Adipose tissue (tissue), 3 donors: Measurements from ENCODE around the gene SLC45A1. TPM values are rescaled to one million over a fixed set of nuclear protein-coding genes. Genes with fewer than 3 reads are reported as not detected.

Experiments used
- H3K27ac ChIP-seq: one replicate; pipeline ENCODE4 v1.5.1; 2013; ENCODE audit warnings: low read depth, low read length
- WGBS, 3 donors: extraction: QIAGEN DNeasy Blood & Tissue Kit; methylation state at CpG; one replicate each; pipeline ENCODE4 v1.1.7; 2013; 5-methylcytosine and 5-hydroxymethylcytosine counted together
- polyA plus RNA-seq, 3 donors: library from polyadenylated mRNA; stranded (reverse); fragments of 200-250 nt; gene quantifications; one replicate each; pipeline ENCODE4 v1.2.3, GENCODE V29; 2013
- donor health status: healthy with polysubstance abuse.
- donor health status: Bipolar disorder and iron deficiency.
- donor health status: healthy.

The SLC45A1 gene
- polyA plus RNA-seq, 3 donors: 0.78 to 1.5 (median 1.4) TPM

DNA sequence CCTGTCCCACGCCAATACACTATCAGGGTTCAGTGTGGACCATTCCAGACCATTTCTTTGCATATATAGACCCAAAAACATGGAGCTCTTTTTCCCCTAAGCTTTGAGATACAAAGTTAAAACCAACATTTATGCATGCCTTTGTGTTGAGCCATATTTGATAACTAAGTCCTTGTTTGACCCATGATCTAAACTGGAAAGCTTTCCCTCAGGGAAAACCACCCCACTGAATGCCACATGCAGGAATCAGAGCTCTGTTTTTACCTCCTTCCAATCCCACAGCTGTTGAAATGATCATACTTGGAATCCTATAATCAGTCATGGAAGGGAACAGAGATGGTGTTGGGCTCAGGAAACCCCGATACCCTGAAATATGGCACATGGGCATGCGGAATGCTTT, 14.8 kb upstream of the SLC45A1 start:
- 96 to 99% (median 96%) methylated on average over 3 of the region's 3 CpGs for WGBS, 3 donors
- H3K27ac ChIP-seq: no peak overlapping the region

DNA sequence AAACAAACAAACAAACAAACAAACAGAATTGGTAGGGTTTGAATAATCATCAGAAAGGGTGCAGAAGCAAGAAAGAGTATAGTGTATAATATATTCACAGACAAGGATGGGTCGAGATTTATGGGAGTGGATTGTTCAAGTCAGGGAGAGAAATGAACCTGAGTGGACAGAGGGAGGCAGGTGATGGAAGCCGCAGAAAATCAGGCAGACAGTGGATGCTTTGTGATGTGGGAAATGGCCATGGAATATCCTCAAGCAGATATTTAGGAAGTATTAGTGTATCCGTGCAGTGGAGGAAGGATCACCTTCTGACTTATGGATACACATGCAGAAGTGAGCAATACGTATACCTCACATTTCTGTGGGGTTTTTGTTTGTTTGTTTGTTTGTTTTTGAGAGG, 14.0 kb upstream of the SLC45A1 start:
- WGBS, 3 donors: 91 to 94% (median 91%) methylated on average over 4 of the region's 4 CpGs
- H3K27ac ChIP-seq: no peak overlapping the region

DNA sequence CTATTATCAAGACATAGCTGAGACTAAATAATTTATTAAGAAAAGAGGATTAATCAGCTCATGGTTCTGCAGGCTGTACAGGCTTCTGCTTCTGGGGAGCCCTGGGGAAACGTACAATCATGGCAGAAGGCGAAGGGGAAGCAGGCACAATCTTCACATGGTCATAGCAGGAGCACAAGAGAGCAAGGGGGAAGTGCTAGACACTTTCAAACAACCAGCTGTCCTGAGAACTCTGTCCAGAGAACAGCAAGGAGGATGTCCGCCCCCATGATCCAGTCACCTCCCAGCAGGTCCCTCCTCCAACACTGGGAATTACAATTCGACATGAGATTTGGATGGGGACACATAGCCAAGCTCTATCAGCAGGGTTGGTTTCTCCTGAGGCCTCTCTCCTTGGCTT, 10.3 kb upstream of the SLC45A1 start:
- WGBS, 3 donors: 65 to 81% (median 67%) methylated on average over 4 of the region's 4 CpGs
- no peak overlapping the region for H3K27ac ChIP-seq

DNA sequence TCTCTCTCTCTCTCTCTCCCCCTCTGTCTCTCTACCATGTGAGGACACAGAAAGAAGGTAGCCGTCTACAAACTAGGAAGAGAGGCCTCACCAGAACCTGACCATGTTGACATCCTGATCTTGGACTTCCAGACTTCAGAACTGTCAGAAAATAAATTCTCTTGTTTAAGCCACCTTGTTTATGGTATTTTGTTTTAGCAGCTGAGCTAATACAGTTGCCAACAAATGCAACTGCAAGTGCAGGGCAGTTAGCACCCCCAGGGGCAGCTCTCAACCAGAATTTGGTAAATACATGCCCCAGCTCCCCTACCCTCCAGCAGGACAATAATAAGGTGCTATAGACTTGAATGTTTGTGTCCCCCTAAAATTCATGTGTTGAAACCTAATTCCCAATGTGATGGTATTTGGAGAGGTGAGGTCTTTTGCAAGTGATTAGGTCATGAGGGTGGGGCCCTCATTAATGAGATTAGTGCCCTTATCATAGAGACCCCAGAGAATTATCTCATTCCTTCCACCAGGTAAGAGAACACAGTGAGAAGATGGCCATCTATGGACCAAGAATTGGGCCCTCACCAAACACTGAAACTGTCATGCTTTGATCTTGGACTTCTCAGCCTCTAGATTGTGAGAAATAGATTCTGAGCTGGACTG, 6.7 kb upstream of the SLC45A1 start:
- no peak overlapping the region for H3K27ac ChIP-seq
- WGBS, 3 donors: 76 to 100% (median 87%) methylated on average over 1 of the region's 1 CpG

DNA sequence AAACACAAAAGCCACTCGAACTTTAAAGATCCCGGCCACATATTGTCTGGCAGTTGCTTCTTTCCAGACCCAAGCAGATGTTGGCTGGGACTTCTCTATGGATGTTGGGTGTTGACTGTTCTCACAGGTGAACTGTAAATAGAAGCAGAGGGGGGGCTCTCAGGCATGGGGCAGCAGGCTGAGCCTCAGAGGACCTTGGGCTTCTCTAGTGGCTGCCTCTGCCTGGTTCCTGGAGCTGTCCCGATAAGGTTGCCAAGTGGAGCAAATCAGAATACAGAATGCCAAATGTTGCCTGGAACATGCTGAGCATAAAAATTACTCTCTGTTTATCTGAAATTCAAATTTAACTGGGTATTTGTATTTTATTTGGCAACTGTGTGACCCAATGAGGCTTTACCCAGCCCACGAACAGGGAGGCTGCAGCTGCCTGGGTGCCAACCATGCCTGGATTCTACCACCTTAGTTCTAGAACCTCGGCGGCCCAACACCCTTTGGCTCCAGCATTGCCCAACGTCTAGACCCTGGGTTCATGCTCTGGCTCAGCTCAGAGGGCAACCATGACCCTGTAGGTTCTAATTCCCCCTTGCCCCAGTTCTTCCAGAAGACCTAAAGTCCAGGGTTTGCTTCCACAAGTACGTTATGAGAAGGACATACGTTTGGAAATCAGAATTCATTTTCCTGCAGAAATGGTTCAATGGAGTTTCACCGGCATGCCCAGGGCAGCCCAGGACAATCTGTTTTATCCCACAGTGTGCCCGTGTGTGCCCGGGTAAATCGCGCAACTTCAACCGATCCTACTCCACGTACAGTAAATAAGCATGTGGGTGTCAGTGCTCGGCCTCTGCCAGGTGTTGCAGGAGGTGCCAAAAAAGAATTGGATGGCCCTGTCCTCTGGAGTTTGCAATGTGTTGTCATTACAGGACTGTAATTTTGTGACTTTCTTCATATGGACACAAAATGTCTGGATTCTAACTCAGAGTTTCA, 5.4 kb upstream of the SLC45A1 start:
- WGBS, 3 donors: 52 to 83% (median 79%) methylated on average over 17 of the region's 17 CpGs

DNA sequence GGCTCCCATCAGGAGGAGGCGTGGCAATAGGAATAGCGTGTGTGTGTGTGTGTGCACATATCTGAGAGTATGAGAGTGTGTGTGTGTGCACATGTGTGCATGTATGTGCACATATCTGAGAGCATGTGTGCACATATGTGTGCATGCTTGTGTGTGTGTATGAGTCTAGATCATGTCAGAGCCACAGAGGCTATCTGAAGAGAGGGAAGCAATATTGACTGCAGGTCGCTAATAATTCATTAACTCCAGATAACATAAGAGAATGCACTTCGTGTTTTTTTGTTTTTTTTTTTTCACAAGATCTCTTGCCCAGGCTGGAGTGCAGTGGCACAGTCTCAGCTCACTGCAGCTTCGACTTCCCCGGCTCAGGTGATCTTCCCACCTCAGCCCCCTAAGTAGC, 4.7 kb upstream of the SLC45A1 start:
- 48 to 90% (median 85%) methylated on average over 6 of the region's 6 CpGs for WGBS, 3 donors
- H3K27ac ChIP-seq: no peak overlapping the region

More for the DNA sequence above, 5.4 kb upstream of the SLC45A1 start:
- H3K27ac ChIP-seq: no peak overlapping the region

DNA sequence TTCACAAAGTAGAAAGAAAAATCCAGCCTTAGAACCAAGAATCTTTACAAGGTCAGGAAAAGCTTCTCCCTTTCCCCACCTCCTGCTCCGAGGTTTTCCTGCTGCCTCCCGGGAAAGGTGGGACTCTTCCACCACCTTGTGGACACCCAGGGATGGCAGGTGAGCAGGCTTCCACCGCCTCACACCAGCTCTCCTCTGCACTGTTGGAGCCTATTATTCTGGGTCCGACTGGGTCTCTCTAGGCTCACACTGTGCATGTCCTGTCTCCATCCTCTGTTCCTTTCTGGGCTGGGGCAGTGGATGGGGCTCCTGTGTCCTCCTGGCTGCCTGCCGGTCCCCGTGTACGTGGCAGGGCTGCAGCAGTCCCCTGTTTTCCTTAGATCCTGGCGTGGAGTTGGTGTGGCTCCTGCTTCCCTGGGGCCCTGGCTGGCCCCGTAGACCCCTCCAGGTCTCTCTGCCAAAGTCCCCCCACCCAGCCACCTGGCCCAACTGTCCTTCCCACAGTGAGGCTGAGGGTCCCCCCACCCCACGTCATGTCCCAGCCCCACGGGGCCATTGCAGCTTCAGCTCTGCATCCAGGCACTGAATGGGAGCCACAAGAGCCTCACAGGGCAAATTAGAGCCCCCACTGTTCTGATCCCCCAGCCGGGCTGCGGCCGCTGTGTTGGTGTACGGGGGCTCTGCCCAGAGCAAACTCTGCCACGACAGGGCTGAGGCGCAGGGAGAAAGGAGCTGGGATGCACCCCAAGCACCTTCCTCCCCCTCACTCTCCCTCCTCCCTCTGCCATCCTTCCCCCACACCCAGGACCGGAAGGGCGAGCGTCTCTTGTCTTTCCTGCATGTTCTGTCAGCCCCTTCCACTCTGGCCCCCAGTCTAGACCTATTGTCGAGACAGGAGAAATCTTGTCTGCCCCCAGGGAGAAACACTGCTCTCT, 3.3 kb upstream of the SLC45A1 start:
- H3K27ac ChIP-seq: no peak overlapping the region
- 29 to 38% (median 34%) methylated on average over 21 of the region's 21 CpGs for WGBS, 3 donors

DNA sequence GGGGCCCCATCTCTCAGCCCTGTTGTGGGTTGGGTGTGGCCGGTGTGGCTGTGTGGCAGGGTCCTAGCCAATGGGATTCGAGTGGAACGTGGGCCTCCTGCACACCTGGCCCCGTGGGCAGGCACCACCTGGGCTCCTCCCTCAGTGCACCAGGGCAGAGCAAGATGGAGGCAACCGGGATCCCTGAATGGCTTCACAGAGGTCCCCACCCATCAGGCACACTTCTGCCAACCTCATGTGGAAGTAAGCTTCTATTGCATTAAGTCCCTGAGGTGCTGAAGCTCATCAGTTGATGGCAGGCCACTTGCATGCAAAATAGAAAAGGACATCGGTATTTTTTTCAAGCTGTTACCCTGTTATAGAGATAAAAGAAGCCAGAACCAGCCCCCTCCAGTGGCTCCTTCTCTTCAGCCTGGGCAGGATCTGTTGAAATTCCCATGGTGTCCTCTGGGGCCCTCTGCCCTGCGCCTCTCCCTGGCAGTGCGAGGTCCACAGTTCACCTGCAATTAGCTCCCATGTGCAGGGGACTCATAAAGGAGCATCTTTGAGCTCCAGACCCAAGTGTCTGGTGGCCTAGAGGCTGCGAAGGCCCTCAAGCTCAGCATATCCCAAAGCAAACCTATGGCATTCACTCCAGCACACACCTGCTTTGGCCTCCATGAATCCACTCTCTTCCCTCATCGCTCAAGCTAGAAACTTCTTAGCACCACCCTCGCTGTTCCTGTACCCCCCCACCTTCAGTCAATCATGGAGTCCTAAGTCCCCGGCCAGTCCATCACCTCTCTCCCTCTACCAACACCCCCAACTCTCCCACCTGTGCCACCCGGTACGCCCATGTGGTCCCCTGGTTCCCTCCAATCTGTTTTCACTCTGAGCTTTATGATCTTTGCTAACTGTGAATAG, 2.1 kb upstream of the SLC45A1 start:
- H3K27ac ChIP-seq: no peak overlapping the region
- 84 to 88% (median 87%) methylated on average over 14 of the region's 14 CpGs for WGBS, 3 donors

DNA sequence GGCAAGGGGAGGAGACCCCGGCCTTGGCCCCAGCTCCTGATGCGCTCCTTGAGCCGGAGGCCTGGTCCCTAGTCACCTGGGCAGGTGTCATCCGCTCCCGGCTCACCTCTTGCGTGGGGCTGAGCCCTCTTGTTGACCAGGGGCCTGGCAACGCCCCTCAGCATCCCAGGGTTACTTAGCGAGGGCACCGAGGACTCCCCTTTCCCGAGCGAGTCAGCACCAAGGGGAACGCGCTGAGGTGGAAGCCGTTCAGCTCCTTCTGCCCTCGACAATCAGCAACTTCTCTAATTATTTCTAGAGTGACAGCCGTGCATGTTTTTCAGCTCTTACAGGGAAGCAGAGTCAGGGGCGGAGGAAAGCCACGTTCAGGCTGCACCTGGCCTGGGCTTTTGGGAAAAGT, 522 bp downstream of the SLC45A1 start:
- 14 to 31% (median 21%) methylated on average over 17 to 18 of the region's 18 CpGs for WGBS, 3 donors

DNA sequence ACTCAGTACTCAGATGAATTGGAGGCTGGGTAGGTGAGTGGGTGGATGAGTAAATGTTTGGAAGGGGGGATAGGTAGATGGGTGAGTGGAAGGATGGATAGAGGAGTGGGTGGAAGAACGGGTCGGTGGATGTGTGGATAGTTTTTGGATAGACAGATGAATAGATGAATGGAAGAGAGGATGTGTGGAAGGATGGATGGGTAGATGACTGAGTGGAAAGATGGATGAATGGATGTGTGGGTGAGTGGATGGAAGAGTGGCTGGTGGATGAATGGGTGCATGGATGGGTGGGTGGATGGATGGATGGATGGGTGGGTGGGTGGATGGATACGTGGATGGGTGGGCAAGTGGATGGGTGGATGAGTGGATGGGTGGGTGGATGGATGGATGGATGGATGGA, 3.7 kb downstream of the SLC45A1 start:
- no peak overlapping the region for H3K27ac ChIP-seq
- 87 to 99% (median 96%) methylated on average over 3 of the region's 3 CpGs for WGBS, 3 donors

More for the DNA sequence above, 522 bp downstream of the SLC45A1 start:
- no peak overlapping the region for H3K27ac ChIP-seq

DNA sequence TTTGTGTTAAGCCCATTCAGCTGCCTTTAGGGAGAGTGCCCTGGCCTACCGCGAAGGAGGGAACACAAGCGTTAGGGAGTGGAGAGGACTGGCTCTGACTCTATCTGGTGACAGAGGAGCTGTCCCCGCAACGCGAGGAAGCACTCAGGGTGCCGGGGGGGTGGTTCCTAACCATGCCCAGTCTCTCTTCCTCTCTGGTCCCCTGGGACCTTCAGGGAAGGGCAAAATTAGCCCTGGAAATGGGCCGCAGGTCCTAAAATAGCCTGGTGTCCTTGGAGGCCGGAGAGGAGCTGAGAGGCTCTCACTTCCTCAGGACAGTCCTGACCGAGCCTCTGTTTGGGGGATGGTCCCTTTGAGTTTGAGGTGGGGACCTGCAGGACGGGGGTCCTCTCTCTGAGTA, 5.8 kb downstream of the SLC45A1 start:
- no peak overlapping the region for H3K27ac ChIP-seq
- 58 to 72% (median 64%) methylated on average over 11 of the region's 11 CpGs for WGBS, 3 donors

DNA sequence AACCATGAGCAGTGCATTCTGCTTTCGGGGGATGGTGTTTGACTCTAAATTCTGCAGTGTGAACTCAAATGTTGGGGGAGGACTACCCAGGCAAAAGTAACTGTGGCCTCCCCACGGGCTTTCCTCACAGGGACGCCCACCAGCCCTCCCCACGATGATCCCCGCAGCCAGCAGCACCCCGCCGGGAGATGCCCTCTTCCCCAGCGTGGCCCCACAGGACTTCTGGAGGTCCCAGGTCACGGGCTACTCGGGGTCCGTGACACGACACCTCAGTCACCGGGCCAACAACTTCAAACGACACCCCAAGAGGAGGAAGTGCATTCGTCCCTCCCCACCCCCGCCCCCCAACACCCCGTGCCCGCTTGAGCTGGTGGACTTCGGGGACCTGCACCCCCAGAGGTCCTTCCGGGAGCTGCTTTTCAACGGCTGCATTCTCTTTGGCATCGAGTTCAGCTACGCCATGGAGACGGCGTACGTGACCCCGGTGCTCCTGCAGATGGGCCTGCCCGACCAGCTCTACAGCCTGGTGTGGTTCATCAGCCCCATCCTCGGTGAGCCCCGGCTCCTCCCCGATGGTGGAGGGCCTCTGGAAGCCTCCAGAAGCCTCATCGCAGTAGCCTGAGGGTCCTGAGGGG, 6.4 kb downstream of the SLC45A1 start:
- no peak overlapping the region for H3K27ac ChIP-seq
- 84 to 85% (median 85%) methylated on average over 32 of the region's 32 CpGs for WGBS, 3 donors

DNA sequence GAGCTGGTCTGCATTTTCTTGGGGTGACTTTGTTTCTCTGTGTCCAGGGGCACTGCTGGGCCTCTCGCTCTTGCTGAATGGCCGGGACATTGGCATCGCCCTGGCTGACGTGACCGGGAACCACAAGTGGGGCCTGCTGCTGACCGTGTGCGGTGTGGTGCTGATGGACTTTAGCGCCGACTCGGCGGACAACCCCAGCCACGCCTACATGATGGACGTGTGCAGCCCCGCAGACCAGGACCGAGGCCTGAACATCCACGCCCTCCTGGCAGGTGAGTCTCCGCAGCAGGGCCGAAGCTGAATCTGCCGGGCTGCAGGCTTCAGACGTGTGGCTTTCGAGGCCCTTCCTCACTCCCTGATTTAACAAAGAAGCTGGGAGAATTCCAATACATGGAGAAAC, 7.9 kb downstream of the SLC45A1 start:
- WGBS, 3 donors: 93 to 96% (median 95%) methylated on average over 21 of the region's 21 CpGs
- H3K27ac ChIP-seq: no peak overlapping the region

DNA sequence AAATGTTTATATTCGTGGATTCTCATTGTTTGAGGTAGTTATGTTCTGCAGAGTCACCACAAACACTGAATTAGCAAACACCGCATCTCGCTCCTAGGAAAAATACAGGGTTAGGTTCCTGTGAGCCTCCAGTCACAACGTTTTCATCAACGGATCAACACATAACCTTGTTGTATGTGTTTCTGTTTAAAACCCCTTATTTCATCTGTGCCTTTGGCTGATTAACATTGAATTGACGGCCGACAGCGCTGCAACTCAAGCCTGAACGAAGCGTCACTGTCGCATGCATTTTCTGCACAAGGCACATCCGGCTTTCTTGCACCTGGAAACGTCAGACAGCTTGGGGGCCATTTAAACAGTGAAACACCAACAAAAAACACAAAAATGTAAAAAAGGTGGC, 8.4 kb downstream of the SLC45A1 start:
- no peak overlapping the region for H3K27ac ChIP-seq
- WGBS, 3 donors: 92 to 95% (median 93%) methylated on average over 13 of the region's 13 CpGs

DNA sequence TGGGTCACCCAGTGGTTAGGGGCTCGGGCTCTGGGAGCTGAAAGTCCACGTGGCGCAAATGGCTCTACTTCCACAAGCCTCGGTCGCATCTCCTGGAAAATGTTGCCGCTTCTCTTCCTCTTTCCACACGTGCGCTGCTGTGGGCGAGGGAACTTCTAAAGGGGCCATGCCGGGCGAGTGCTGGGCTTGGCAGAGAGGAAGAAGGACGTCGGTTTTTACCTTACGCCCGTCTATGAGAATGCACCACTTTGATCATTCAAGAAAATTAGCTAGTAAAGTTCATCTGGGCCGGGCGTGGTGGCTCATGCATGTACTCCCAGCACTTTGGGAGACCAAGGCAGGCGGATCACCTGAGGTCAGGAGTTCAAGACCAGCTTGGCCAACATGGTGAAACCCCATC, 10.4 kb downstream of the SLC45A1 start:
- no peak overlapping the region for H3K27ac ChIP-seq
- 91 to 92% (median 91%) methylated on average over 18 of the region's 18 CpGs for WGBS, 3 donors

DNA sequence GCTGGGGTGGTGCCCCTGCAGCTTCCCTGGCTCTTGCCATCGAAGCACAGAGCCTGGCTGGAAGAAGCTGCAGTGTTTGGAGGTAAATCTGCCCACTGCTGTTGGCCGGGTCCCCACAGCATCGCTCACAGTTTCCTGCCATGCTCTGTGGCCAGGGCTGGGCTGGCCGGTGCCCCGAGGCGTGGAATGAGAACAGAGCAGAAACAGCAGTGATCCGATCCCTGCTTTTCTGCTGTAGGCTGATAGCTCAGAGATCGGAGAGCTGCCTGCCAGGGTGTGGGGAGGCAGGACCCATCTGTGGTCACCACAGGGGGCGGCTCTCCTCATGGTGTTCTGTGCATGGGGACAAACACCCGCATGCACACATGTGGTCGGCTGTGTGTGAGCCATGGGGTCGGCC, 11.5 kb downstream of the SLC45A1 start:
- WGBS, 3 donors: 72 to 80% (median 76%) methylated on average over 12 of the region's 12 CpGs
- no peak overlapping the region for H3K27ac ChIP-seq

DNA sequence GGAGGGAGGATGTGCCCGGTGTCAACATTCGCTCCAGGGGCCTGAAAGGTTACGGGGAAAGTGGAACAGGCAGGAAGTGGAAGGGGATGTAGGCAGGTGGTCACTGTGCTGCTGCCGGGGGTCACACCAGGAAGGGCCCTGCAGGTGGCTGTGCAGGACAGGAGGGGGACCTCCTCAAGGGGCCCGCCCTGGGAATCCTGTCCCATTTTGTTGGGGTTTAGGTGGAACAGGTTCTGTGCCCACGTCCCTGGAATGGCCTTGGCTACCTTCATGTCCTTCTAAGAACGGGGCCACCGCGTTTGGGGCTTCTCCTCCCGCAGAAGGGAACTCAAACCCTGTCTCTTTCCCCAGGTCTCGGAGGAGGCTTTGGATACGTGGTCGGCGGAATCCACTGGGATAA, 11.9 kb downstream of the SLC45A1 start:
- 83 to 86% (median 85%) methylated on average over 14 of the region's 14 CpGs for WGBS, 3 donors
- no peak overlapping the region for H3K27ac ChIP-seq
